GM21576 (cell line): ENCODE measurements around the gene CFAP65.

Experiments
- ATAC-seq: cut with Tn5 transposase; IDR thresholded peaks from one replicate; pipeline ENCODE4 v1.9.1; 2021; ENCODE audit warnings: mild to moderate bottlenecking, moderate library complexity; ENCODE audit not compliant: unreplicated experiment

Gene CFAP65

DNA sequence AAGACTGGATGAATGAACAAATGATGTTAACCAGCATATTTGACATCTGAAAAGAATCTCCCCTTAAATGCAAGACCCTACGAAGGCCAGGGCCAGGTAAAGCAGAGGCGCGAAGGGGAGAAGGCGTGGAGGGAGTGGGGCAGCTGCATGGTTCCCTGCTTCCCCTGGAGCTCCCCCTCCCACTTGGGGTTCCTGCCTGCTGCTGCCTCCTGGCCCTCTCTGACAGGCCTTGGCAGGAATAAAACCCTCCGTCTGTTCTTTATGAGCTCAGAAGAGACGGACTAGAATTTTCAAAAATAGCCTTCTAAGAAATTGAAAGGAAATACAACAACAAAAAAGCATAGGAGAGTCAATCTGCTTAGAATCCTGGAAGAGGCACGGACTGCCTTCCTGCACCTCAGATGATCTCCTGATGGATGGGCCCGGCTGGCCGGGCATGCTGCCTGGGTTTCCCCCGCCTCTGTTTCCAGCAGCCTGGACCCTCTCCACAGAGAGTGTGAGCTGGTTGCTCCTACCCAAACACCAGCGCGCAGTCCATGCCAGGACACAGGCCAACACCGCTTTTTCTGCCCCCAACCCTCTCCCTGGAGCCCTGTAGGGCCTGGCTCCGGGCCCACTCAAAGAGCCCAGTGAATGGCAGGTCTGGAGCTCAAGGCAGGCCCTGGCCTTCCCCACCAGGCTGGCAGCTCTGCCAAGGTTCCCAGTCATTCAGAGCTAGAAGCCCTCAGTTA lies 23.9 kb downstream of the CFAP65 start:
- ATAC-seq = no peak

DNA sequence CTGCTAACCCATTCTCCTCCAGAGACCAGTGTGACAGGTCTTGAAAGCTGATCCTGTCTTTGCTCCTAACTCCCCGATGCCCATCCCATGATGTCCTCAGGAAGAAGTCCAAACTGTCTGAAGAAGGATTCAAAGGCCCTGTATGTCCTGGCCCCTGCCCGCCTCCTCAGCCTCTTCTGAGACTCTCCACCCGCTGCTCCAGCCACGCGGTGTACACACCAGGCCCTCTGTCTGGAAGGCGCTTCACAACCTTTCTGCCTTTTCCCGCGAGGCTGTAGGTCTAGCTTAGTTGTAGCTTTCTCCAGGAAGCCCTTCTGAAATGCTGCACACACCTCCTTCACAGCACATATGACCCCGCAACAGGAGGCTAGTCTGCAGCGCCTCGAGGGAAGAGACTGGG lies 24.6 kb downstream of the CFAP65 start:
- ATAC-seq = no peak

DNA sequence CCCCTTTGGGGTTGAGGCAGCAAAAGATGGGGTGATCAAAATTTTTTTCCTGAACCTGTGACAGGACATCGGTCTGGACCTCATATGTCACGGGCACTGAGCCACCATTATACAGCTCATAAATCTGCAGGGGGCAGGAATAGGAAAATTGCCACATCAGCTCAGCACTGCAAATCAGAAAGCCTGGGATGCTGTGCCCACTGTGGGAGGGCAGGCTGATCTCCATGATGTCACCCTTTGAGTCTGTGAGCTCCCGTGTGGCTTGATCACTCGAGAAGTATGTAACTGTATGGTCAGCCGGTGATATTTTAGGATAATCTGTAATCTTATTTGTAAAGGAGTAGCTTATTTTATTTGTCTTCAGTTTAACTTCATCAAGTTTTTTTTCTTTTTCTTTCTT lies 30.4 kb downstream of the CFAP65 start:
- ATAC-seq = no peak

DNA sequence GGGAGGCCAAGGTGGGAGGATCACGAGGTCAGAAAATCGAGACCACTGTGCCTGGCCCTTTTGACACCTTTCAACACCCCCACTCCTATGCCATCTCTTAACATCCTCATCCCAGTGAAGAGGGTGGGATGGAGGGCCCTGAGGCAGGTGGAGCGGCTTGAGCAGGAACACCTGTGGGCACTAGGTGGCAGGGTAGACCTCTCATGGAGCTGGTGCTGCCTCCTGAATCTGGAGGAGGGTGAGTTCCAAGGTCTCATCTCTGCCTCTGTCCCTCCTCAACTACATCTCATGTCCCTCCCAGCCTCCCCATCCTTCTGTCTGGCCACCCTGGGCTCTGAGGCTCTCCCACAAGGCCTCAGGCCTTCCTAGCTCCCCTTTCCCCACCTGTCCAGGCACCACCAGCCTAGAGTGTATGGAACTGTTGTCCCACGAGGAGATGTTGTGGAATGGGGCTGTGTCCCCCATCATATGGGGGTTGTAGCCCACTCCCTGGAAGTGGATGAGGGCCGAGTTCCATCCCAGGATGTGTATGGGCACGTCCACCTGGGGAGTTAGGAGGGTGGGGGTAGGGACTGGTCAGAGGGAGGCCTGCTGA lies 31.1 kb downstream of the CFAP65 start:
- ATAC-seq = no peak

DNA sequence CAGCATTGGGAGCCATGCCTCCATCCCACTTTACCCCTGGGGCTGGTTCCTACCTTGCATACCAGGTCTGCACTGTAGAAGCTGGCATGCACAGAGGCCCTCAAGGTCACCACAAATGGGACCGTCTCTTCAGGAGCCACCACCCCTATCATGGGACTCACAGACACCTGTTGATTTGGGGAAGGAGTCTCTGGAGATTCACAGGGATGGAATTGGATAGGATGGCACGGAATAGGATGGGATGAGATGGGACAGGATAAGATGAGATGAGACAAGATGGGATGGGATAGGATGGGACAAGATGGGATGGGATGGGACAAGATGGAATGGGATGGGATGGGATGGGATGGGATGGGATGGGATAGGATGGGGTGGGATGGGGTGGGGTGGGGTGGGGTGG lies 32.0 kb downstream of the CFAP65 start:
- ATAC-seq = no peak

DNA sequence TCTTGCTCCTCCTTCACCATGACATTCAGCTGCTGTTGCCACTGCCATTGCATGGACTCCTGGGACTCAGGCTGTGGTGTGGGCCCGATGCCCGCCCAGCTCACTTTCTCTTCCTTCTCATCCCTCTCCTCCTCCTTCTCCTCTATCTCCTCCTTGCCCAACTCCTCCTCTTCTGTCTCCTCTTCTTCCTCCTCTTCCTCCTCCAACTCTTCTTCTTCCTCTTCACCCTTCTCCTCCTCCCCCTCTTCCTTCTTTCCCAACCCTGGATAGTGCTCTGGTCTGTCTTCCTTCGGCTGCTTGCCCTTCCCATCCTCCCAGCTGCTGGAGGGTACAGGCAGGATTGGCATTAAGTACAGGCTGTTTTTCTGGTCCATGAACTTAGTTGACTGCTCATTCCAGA lies 37.3 kb downstream of the CFAP65 start:
- ATAC-seq = no peak

DNA sequence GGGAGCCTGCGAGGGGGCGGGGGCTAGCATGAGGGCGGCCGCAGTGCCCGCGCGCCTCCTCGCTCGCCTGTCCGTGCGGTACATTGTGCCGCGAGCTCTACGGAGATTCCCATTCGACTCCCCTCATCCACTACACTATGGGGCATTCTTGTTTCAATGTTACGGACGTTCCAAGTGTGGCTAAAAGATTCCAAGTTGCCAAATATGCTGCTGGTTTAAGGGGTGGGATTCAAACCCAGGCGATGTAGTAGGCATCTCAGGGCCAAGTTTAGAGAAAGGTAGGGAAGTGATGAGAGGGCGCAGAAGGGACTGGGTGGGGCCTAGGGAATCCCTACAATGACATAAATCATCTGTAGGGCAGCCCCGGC lies 38.1 kb downstream of the CFAP65 start:
- no peak for ATAC-seq

DNA sequence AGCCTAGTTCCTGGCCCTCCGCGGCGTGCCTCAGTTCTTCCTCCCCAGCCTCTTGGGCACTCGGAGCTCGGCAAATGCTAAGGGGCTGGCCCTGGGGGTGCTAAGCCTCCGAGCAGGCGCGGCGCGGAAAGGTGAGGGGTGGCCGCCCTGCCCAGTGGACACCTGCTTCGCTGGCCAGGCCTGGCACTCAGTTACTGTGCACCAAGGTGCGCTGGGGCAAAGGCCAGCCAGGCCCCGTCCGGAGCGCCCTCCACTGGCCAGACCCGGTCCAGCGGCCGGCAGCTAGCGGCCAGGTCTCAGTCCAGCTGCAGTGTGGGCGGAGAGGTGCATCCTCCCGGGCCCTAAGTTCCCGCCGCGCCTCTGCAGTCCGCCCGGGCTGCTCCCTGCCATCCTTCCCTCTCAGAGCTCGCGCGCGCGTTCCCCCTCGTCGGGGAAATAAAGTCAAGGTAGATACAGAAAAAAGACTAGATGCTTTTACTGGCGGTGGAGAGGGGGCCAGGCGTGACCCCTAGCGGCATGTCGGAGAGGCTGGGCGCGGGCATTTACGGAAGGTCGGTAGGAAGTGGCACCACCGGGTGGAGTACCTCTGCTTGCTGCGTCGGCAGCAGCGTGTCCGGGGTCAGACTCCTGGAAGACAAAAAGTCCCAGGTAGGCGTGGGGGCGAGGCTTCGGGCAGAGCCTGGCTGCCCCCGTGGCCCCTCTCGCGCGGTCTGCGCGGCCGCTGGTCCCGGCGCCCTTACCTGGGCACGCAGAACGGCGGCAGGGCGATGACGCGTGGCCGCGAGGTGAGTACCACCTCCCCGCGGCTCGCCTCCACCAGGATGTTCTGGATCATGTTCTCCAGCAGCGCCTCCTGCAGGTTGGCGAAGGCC lies 38.7 kb downstream of the CFAP65 start:
- ATAC-seq = no peak

DNA sequence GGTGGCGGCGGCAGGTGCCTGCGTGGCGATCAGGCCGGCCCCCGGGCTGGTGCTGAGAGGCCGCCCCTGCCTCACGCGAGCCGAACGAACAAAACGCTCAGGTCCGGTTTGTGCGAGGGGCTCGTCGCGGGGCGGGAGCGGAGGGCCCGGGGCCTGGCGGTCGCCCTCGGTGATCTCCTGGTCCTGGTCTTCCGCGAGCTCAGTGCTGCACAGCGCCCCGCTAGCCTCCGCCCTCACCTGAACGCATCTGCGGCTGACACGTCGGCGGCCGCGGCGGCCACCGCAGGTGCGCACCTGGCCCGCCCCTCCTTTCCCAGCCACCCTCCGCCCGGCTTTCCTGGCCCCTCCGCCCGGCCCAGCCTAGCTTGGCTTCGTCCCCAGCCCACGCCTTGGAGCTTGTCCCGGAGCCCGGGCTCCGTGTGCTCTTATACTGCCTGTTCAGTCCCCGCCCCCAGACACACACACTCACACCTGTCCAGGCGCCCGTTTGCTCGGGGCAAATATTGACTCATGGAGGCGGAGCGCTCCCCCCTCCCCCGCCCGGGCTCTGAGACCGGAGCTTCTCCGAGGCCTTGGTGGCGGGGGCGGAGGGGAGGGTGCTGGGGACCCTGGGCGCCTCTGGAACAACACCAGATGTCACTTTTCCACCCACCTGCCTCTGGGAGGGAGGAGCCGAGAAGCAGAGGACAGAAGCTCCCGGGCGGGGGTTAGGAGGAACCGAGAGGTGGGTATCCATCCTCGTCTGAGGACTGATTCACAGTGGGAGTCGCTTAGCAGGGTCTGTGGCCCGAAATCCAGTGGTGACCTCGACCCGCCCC lies 39.5 kb downstream of the CFAP65 start:
- no peak for ATAC-seq

DNA sequence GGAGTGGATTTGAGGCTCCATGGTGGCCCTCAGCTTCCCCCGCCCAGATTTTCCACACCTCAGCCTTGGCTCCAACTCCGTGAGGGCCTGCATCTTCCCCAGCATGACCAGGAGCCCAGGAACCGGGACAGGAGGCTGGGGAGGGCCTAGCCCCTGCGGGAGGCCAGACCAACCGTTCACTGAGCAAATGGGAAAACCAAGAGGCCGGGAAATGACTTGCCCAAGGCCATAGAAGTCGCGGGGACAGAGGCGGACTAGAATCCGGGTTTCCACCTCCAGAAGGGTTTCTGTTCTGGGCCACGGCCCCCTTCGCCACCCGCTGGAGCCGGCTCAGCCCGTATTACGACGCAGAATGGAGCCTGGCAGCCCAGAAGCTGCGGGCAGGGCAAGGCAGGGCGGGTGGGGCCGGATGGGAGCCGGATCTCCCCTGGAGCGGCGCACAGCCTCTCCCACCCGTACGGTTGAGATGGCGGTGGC lies 40.2 kb downstream of the CFAP65 start:
- ATAC-seq = no peak

DNA sequence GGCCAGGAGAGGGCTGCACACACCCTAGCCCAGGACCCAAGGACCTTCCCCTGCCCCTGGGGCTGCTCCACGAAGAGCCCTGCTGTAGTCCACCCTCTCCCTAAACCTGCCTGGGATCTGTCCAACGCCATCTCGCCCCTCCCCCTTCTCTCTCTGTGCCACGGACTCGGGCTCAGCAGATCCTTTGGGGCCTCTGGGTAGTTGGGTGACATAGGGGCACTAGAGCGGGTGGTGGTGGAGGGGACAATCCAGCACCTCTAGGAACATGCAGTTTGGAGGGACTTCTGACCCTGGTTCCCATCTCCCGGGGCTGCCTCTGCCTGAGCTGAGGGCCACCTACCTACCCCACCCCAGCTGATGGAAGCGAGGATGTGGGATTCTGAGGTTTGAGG lies 40.8 kb downstream of the CFAP65 start:
- ATAC-seq = no peak

DNA sequence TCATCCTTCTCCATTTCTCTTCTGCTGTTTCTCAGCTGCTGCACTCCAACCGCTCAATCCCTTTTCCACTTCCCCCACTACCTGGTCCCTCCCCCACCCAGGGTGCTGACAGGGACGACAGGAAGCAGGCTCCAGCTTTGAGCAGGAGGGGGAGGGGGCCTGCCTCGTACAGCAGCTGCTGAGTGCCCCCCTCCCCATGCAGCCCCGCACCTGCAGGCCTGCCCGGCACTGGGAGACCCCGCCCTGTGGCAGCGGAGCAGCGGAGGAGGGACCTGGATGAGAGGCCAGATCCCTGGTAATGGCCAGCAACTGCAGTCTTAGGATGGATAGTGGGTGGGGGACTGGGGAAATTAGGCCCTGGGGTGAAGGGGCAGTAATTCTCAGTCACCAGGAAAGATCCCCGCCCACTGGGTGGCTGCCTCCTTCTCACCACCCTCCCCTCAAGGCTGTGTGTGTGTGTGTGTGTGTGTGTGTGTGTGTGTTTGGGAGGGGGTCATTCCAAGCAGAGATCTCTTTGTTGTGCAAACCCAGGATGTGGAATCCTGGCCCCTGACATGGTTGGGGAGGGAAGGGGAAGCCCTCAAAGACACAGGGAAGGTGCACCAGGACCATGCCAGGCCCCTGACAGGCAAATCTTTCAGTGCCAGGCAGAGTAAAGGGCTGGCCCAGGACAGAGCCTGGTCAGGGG lies 41.3 kb downstream of the CFAP65 start:
- no peak for ATAC-seq

DNA sequence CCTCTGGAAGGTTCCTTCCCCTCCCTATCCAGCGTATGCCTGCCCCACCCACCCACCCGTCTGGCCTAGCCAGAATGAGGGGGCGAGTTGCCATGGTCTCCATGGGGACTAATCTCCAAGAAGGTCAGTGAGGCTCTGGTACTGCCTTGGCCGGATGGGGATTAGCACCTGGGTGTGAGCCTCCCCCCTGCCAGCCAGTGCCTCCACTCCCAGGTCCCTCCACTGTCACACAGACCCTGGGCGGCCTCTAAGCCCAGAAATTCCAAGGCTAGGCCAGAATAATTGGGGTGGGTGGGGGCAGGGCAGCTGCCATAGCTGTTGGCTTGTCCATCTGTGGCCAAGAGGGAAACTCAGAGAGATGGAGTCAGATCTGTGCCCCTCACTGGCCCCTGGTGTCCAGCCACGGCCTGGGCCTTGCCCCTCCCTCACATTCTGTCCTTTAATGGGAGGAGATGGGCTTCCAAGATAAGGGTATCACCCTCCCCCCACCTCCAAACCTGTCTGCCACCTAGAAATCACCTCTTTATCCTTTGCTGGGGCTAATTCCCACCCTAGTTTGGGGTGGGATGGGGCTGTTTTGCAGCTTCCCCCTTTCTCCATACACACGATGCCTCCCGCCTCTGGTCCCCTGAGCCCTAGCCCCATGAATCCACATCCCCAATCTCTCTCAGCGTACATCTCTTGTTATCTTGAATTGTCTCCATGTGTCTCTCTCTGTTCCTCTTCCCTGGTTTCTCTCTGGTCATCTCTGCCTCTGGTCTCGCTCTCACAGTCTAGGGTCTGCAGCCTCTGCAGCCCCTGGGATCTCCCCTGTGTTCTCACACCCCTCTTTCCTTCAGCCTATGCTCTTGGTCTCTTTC lies 42.1 kb downstream of the CFAP65 start:
- no peak for ATAC-seq

DNA sequence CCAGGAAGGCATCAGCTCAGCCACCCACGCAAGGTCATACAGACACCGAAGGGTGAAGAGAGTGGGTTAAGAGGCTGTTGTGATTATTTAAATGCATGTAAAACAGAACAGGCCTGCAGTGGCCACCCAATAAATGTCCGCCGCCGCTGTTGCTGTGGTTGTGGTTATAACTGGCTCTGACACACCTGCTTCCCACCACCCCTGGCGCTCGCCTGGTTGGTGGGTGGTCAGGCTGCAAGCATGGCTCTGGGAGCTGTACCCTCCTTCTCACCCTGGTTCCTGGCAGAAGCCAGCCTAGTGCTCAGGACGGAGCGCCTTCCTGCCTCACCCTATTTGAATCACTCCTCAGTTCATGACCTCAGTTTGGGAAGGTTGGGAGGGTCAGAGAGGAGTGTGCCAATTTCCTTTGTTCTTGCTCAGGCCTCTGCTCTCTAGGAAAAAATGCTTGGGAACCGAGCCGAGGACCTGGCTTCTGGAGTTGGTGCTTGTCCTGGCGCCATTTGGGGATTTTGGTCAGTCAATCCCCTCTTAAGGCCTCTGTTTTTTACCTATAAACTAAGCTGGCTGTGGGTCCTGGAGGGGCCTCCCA lies 42.8 kb downstream of the CFAP65 start:
- ATAC-seq = no peak

DNA sequence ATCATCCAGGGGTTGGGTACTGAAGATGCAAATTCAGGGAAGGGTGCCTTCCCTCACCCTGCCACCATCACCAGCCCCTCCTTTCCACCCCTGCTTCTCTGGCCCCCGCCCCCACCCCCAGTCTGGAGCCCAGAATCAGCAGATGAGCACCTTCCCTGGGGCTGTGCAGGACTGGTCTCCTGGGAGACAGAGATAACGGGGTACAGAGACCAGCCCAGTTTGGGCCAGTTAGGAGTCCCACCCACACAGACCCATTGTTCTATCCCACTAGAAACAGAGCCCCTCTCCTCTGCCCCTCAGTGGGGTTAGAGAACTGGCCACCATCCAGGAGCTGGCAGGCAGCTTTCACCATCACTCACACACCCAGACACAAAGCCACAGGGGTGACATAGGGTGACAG lies 43.6 kb downstream of the CFAP65 start:
- no peak for ATAC-seq

DNA sequence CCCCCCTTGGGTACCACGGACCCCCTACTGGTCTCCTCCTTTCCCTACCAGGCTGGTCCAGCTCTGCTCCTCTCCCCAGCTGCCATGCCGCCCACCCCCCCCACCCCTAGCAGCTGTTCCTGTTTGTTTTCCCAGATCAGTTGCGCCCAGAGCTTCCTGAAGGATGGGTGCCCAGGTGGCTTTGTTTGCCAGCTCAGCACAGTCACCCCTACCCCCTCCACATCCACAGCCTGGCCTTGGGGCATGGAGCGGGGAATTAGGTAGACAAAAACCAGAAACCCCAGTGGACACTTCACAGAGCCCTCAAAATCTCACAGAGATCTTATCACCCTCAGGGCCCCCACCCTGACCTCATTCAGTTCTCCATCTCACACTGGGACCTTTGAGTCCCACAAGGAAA lies 44.4 kb downstream of the CFAP65 start:
- ATAC-seq = no peak

DNA sequence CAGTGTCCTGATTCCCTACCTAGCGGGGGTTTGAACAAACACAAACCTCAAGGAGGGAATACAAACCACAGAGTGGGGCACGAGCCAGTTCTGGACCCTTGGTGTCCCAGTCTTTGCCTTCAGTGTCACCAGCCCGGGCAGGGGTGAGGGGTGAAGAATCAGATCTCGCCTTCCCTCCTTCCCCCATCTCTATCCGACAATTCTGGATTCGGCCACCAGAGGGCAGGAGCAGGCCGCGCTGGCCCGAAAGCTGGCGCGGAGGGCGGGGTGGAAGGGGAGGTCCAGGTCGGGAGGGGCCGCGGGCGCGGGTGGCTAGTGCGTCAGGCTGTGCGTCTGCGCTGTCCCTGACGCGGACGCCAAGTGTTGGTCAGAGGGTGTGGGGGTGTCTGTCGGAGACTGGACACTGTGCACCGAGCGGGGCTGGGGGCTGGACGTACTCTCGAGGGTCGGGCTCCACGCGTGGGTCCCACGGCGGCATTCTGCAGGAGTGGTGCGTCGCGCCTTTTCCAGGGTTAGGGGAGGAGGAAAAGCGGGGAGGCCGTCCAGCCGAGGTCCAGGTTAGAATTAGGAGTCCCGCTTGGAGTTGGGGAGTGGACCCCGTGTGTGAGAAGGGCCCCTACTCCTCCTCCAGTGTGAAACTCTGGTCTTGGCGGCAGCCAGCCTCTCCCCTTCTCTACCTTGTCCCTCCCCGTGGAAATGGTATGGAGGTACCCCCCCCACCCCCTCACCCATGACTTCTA lies 45.2 kb downstream of the CFAP65 start:
- ATAC-seq = peak; percentile 65

DNA sequence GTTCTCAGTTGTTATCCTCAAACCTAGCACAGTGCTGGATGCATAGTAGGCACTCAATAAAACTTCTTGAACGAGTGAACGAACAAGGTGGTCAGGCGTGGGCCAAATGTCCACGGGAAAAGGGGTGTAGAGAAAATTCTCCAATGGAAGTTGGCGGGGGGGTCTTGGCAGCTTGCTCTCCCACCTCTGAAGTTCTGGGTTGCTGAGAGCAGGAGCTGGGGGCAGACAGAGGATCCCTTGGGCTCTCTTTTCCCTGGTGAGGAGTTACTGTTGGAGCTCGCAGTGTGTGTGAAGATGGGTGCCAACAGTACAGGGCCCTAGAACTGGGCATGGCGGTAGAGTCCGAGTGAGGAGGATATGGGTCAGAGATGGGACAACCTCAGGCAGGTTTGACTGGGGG lies 45.8 kb downstream of the CFAP65 start:
- ATAC-seq = no peak
